C4-2B (cell line): Measurements from ENCODE around the gene MARCHF4.

Experiments
- H3K27ac ChIP-seq: fragments of 450-650 bp; 2 replicates; pipeline ENCODE4 v1.5.1; 2017
- ZFX ChIP-seq: fragments of 450-650 bp; IDR thresholded peaks from 2 replicates; pipeline ENCODE4 v1.6.1; 2017
- TF ChIP-seq, protein P1 (sequence below): fragments of 450-650 bp; conservative IDR thresholded peaks from 2 replicates; pipeline ENCODE4 v1.5.1; 2017; ENCODE audit warnings: mild to moderate bottlenecking

The MARCHF4 gene, protein sequence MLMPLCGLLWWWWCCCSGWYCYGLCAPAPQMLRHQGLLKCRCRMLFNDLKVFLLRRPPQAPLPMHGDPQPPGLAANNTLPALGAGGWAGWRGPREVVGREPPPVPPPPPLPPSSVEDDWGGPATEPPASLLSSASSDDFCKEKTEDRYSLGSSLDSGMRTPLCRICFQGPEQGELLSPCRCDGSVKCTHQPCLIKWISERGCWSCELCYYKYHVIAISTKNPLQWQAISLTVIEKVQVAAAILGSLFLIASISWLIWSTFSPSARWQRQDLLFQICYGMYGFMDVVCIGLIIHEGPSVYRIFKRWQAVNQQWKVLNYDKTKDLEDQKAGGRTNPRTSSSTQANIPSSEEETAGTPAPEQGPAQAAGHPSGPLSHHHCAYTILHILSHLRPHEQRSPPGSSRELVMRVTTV

DNA sequence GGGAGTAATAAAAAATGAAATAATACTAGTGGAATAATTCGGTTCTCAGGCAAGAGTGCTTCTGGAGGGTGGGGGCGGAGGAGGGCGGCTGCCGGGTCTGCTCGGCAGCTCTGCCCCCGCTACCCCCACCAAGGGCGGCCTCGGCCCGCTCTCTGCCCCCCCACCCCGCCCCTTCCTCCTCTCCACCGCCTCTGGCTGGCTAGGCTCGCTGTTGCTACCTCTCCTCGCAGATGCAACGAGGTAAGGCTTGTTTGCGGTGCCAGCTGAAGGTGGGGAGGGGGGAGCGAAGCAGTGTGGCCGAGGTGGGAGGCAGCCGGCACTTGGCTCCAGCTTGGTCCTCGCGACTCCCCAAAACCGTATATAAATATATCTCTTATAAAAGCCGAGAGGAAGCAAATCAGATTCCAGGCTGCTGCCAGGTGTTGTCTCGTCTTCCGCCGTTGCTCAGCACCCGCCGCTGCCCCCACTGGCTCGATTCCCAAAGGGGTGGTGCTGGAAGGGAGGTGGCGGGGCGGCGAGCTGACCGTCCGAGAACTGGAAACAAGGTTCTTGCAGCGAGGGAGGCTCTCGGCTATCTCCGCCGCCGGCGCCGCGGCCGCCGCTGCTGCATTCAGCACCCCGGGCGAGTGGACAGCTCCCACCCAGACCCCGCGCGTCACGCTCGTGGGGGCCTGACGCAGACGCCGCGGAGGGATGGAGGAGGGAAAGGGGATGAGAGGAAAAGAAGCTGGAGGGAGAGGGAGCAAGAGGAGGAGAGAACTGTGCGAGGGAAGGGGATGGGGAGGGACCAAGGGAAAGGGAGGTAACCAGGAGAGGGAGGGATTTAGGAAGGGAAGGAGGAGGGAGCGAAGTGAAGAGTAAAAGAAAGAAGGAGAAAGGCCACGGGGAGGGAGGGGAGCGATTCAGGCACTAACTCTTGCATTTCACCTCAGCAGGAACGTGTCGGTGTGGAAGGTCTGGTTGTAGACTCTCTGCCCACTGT lies at the start of gene MARCHF4:
Gene MARCHF4 (minus strand): TSS at position 763 of the 982 bp plus-strand sequence. CDS start 2,223 bp downstream, outside the sequence.
- H3K27ac ChIP-seq, result no peak within 1 kb of the TSS
- no peak for TF ChIP-seq ZFX
- TF ChIP-seq, protein P1, sequence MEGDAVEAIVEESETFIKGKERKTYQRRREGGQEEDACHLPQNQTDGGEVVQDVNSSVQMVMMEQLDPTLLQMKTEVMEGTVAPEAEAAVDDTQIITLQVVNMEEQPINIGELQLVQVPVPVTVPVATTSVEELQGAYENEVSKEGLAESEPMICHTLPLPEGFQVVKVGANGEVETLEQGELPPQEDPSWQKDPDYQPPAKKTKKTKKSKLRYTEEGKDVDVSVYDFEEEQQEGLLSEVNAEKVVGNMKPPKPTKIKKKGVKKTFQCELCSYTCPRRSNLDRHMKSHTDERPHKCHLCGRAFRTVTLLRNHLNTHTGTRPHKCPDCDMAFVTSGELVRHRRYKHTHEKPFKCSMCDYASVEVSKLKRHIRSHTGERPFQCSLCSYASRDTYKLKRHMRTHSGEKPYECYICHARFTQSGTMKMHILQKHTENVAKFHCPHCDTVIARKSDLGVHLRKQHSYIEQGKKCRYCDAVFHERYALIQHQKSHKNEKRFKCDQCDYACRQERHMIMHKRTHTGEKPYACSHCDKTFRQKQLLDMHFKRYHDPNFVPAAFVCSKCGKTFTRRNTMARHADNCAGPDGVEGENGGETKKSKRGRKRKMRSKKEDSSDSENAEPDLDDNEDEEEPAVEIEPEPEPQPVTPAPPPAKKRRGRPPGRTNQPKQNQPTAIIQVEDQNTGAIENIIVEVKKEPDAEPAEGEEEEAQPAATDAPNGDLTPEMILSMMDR, result no peak

DNA sequence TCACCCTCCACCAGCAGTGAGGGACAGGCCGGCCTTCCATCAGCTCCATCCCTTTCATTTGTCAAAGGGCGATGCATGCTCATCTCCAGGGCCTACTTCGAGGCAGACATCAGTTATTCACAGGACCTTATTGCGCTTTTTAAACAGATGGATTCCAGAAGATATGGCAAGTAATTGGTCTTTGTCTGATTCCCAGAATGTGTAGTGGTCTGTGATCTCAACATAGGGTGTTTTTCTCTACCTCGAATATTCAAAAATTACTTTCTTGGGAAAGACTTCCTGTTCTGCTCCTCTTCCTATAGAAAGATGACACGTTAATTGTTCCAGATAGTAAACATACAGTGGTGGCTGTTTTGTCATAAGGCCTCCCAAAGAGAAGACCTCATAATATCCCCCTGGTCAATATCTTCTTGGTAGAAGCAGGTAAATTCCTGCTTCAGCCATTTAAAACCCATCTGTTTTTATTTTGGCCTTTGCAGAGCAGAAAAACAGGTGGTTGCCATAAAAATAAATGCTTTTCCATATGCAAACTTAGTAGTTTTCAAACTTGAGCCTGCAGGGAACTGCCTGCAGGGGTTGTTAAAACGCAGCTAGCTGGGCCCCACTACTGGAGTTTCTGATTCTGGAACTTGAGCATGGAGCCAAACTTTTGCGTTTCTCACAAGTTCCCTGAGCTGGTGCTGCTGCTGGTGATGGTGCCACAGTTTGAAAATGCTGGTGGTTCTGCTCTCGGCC lies 48.3 kb upstream of the MARCHF4 start:
- TF ChIP-seq ZFX, result no peak
- TF ChIP-seq, protein P1, result no peak
- no peak overlapping the region for H3K27ac ChIP-seq

DNA sequence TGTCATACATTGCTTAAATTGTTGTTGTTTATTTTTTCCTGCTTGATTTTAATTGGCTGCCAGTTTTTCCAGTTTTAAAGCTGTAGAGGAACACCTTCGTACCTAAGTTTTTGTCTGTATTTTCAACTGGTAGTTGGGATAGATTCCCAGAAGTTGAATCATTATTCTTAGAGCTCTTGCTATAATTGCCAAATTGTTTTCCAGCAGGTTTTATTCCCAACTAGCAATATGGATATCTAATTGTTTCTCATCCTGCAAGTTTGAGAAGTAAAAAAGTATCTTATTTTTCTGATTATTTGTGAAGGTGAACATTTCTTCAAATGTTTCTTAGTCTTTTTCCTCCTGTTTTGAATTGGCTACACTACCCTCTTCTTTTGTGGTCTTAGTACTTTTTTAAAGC lies 46.7 kb upstream of the MARCHF4 start:
- no peak for TF ChIP-seq ZFX
- TF ChIP-seq, protein P1, result no peak
- H3K27ac ChIP-seq, result no peak overlapping the region

DNA sequence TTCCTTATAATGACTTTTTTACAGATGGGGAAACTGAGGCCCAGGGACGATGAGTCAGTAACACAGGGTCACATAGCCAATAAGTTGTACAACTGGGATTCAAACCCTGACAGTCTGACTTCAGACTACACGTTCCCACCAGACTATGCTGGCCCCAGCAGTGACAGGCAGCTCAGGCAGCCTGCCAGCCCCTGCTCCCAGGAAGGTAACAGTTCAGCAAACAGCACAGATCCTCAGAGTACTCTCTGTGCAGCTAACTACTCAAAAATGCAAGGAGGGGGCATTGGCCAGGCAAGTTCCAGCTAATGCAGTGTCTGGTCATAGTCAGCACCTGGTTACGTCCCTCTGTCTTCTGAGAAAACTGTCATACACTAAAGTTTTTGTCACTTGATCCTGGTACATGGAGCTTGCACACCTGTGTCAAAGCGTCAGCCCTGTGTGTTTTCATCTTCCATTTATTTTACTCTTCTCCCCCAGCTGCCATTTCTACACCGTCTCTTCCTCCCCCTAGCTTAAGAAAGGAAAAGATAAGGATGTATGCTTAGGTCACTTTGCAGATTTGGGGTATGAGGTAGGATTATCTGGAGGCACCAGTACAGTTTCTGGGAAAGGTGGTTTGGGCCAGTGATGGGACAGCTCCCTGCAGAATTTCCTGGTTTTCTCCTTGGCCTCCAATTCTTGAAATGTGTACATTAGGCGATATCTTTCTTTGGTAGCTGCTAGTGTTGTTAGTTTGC lies 44.5 kb upstream of the MARCHF4 start:
- TF ChIP-seq, protein P1, result no peak
- no peak for TF ChIP-seq ZFX

DNA sequence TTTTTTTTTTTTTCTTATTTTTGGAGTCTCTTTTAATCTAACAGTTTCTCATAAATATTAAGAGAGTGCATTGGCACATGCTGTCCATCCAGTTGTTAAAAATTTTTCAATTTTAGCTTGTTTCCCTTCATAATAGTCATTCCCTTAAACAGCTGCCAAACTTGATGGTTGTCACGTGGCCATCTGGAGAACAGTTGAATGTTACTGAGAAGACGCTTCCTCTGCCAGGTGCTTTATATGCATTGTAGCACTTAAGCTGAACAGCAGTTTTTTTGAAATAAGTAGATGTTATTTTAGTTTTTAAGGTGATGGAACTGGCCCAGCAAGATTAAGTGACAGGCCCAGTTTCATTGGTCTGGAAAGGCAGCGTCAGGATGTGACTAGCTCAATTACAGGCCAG lies 43.3 kb upstream of the MARCHF4 start:
- no peak for TF ChIP-seq ZFX
- TF ChIP-seq, protein P1, result no peak
- H3K27ac ChIP-seq, result no peak overlapping the region

More for the DNA sequence above, 44.5 kb upstream of the MARCHF4 start:
- peak overlapping the region; percentile 30; the same call in 1 of the 2 replicates for H3K27ac ChIP-seq

DNA sequence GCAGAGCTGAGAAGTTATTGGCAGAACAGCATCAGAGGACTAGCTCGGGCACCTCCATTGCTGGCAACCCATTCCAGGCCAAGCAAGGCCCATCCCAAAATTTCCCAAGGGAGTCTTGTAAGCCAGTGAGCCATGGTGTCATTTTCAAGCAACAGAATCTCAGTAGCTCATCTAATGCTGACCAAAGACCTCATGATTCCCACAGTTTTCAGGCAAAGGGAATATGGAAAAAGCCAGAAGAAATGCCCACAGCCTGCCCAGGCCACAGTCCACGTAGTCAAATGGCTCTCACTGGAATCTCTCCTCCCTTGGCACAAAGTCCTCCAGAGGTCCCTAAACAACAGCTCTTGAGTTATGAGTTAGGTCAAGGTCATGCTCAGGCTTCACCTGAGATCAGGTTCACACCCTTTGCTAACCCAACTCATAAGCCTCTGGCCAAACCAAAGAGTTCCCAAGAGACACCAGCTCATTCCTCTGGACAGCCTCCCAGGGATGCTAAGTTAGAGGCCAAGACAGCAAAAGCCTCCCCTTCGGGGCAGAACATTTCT lies 42.6 kb upstream of the MARCHF4 start:
- H3K27ac ChIP-seq, result no peak overlapping the region
- TF ChIP-seq, protein P1, result no peak
- TF ChIP-seq ZFX, result no peak
